HepG2 (cell line): ENCODE measurements around the gene CAMTA1. TPM values are rescaled to one million over a fixed set of nuclear protein-coding genes. Genes with fewer than 3 reads are reported as not detected.
A peak's percentile ranks its signal among the peaks of the same experiment; 100 is the strongest.

Source experiments
- ATF1 ChIP-seq: IDR thresholded peaks from 2 replicates; pipeline ENCODE4 v1.6.1; 2016; ENCODE audit warnings: mild to moderate bottlenecking, control low read depth
- DNMT3B ChIP-seq: conservative IDR thresholded peaks from 2 replicates; pipeline ENCODE4 v1.6.1; 2016; ENCODE audit warnings: missing biosample characterization, control low read depth
- DPF2 ChIP-seq: sonication (generic); formaldehyde crosslinking; IDR thresholded peaks from 2 replicates; pipeline ENCODE4 v1.4.0; 2020; ENCODE audit warnings: mild to moderate bottlenecking, low read depth, missing genetic modification reagents, borderline replicate concordance
- FOXM1 ChIP-seq: sonication (generic); formaldehyde crosslinking; IDR thresholded peaks from 2 replicates; pipeline ENCODE4 v1.5.0; 2020; ENCODE audit warnings: missing genetic modification reagents
- GRHL1 ChIP-seq: sonication (generic); formaldehyde crosslinking; conservative IDR thresholded peaks from 2 replicates; pipeline ENCODE4 v1.8.0; 2022; ENCODE audit warnings: missing genetic modification reagents
- RAD21 ChIP-seq: fragments of 450-650 bp; formaldehyde crosslinking; IDR thresholded peaks from 2 replicates; pipeline ENCODE4 v1.5.0; 2020; ENCODE audit warnings: mild to moderate bottlenecking
- REXO4 ChIP-seq: sonication (generic); formaldehyde crosslinking; IDR thresholded peaks from 2 replicates; pipeline ENCODE4 v1.8.0; 2022; ENCODE audit warnings: missing genetic modification reagents, mild to moderate bottlenecking, borderline replicate concordance
- RFX3 ChIP-seq: IDR thresholded peaks from 2 replicates; pipeline ENCODE4 v1.6.1; 2016; ENCODE audit warnings: missing biosample characterization, missing genetic modification reagents
- SIX1 ChIP-seq: sonication (generic); formaldehyde crosslinking; IDR thresholded peaks from 2 replicates; pipeline ENCODE4 v1.4.0; 2020; ENCODE audit warnings: missing genetic modification reagents, borderline replicate concordance
- SPEN ChIP-seq: sonication (generic); formaldehyde crosslinking; IDR thresholded peaks from 2 replicates; pipeline ENCODE4 v1.5.1; 2020; ENCODE audit warnings: low read depth, mild to moderate bottlenecking, missing genetic modification reagents
- TAF1 ChIP-seq: sonication (generic); formaldehyde crosslinking; IDR thresholded peaks from 2 replicates; pipeline ENCODE4 v1.4.0; 2020; ENCODE audit warnings: missing genetic modification reagents
- ZBTB34 ChIP-seq: sonication (generic); formaldehyde crosslinking; IDR thresholded peaks from 2 replicates; pipeline ENCODE4 v1.8.0; 2022; ENCODE audit warnings: mild to moderate bottlenecking, missing genetic modification reagents
- ZC3H4 ChIP-seq: sonication (generic); formaldehyde crosslinking; IDR thresholded peaks from 2 replicates; pipeline ENCODE4 v1.4.0; 2020; ENCODE audit warnings: missing genetic modification reagents, borderline replicate concordance
- ZNF558 ChIP-seq: sonication (generic); formaldehyde crosslinking; IDR thresholded peaks from 2 replicates; pipeline ENCODE4 v1.9.0; 2022; ENCODE audit warnings: mild to moderate bottlenecking, missing genetic modification reagents, borderline replicate concordance
- ZNF576 ChIP-seq: sonication (generic); formaldehyde crosslinking; IDR thresholded peaks from 2 replicates; pipeline ENCODE4 v1.4.0; 2020; ENCODE audit warnings: mild to moderate bottlenecking, missing genetic modification reagents
- ZNF780A ChIP-seq: sonication (generic); formaldehyde crosslinking; IDR thresholded peaks from 2 replicates; pipeline ENCODE4 v1.8.0; 2022; ENCODE audit warnings: mild to moderate bottlenecking, missing genetic modification reagents, moderate library complexity
- ZNF784 ChIP-seq: sonication (generic); formaldehyde crosslinking; IDR thresholded peaks from 2 replicates; pipeline ENCODE4 v1.5.1; 2020; ENCODE audit warnings: missing genetic modification reagents, mild to moderate bottlenecking, borderline replicate concordance
- ZNF790 ChIP-seq: sonication (generic); formaldehyde crosslinking; IDR thresholded peaks from 2 replicates; pipeline ENCODE4 v1.8.0; 2022; ENCODE audit warnings: missing genetic modification reagents, mild to moderate bottlenecking, borderline replicate concordance
- ZNF883 ChIP-seq: sonication (generic); formaldehyde crosslinking; IDR thresholded peaks from 2 replicates; pipeline ENCODE4 v1.5.1; 2020; ENCODE audit warnings: mild to moderate bottlenecking, missing genetic modification reagents; ENCODE audit errors: not compliant biosample characterization
- ZSCAN20 ChIP-seq: sonication (generic); formaldehyde crosslinking; IDR thresholded peaks from 2 replicates; pipeline ENCODE4 v1.4.0; 2020; ENCODE audit warnings: missing genetic modification reagents, mild to moderate bottlenecking, borderline replicate concordance
- ZSCAN29 ChIP-seq: sonication (generic); formaldehyde crosslinking; conservative IDR thresholded peaks from 2 replicates; pipeline ENCODE4 v1.4.0; 2020; ENCODE audit warnings: mild to moderate bottlenecking, missing genetic modification reagents
- polyA plus RNA-seq, 8 experiments: library from polyadenylated mRNA; depleted of rRNA in 3 of 8; stranded (reverse) in 7 of 8; unstranded in 1 of 8; fragments of >200 nt; fragmentation: Illumina TruSeq in 4 of 8; extraction: Trizol in 4 of 8; gene quantifications; 2 replicates each; pipeline versions ENCODE4 v1.2.1 to v1.2.3, GENCODE V29; 2011 to 2016; ENCODE audit warnings: low read depth in 4 of 8, missing spikeins in 1 of 8, mixed read lengths in 1 of 8; ENCODE audit not compliant: insufficient read depth in 1 of 8
- total RNA-seq, 5 experiments: library from RNA; depleted of rRNA; stranded (reverse); fragments of >200 nt; fragmentation: Illumina TruSeq; extraction: Trizol; gene quantifications; 2 replicates each; pipeline ENCODE4 v1.2.3, GENCODE V29; 2016; ENCODE audit warnings: low read depth in 1 of 5
- TF ChIP-seq, protein P1 (sequence below): sonication (generic); formaldehyde crosslinking; IDR thresholded peaks from 2 replicates; pipeline ENCODE4 v1.9.0; 2021; ENCODE audit warnings: missing genetic modification reagents, mild to moderate bottlenecking, borderline replicate concordance
- TF ChIP-seq, protein P2 (sequence below): sonication (generic); formaldehyde crosslinking; IDR thresholded peaks from 2 replicates; pipeline ENCODE4 v1.5.0; 2020; ENCODE audit warnings: missing genetic modification reagents, mild to moderate bottlenecking, borderline replicate concordance

CAMTA1 gene
- total and polyA plus RNA-seq, 2 of the 13 experiments (the other 11 are each of a cell fraction or from before 2014, with no cell fraction given) = 25.0 to 36.4 TPM

DNA sequence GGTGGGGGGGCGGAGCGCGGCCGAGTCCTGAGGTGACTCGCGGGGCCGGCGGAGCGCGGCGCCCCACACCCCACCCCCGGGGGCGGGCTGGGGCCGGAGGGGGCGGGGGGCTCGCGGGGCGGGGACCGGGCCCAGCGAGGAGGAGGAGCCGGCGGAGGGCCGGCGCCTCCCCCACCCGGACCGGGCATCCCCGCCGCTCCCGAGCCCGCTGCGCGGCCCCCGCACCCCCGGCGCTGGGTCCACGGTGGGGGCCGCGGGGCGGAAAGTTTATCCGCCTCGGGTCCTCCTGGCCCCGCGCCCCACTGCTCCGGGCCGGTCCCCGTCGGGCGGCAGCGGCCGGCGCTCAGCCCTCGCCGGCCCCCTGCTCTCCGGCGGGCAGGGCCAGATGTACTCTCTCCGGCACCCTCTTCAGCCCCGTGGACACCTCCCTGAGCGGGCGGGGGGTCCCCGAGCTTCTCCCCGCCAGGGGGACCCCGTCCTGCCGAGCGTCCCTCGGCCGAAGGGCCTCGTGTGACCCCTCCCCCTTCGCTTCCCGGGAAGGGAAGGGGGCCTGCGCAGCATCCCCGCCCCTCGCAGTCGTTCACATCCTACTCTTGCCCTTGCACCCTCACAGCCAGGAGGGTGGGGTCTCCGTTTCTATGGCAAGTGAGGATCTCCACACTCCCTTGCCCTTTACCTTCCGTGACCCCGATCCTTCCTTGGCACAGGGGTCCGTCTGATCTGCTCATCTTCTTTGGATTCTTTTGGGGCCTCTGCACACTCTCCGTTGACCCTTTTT lies 663 bp downstream of the CAMTA1 start (continued):
- TF ChIP-seq, protein P1, sequence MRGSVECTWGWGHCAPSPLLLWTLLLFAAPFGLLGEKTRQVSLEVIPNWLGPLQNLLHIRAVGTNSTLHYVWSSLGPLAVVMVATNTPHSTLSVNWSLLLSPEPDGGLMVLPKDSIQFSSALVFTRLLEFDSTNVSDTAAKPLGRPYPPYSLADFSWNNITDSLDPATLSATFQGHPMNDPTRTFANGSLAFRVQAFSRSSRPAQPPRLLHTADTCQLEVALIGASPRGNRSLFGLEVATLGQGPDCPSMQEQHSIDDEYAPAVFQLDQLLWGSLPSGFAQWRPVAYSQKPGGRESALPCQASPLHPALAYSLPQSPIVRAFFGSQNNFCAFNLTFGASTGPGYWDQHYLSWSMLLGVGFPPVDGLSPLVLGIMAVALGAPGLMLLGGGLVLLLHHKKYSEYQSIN (CRISPR knock-in tag) = no peak
- no peak for TF ChIP-seq DNMT3B (CRISPR knock-in tag)
- no peak for TF ChIP-seq ZSCAN29 (CRISPR knock-in tag)
- TF ChIP-seq, protein P2, sequence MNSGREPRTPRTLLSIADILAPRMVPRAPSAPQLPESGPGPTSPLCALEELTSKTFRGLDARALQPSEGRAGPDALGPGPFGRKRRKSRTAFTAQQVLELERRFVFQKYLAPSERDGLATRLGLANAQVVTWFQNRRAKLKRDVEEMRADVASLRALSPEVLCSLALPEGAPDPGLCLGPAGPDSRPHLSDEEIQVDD (CRISPR knock-in tag) = no peak
- no peak for TF ChIP-seq ZNF790 (CRISPR knock-in tag)
- TF ChIP-seq ZNF576 (CRISPR knock-in tag) = no peak
- no peak for TF ChIP-seq ZNF780A (CRISPR knock-in tag)
- no peak for TF ChIP-seq ZNF784 (CRISPR knock-in tag)
- TF ChIP-seq TAF1 = no peak
- TF ChIP-seq RAD21 (CRISPR knock-in tag) = peak; percentile 35; the same call in 1 of the 2 replicates
- no peak for TF ChIP-seq ZSCAN20 (CRISPR knock-in tag)
- TF ChIP-seq RFX3 (CRISPR knock-in tag) = no peak
- no peak for TF ChIP-seq REXO4 (CRISPR knock-in tag)
- TF ChIP-seq DPF2 (CRISPR knock-in tag) = no peak
- TF ChIP-seq SPEN (CRISPR knock-in tag) = 0 out of 2 replicates have a peak, but pooled peaks have one; percentile 43
- no peak for TF ChIP-seq FOXM1 (CRISPR knock-in tag)
- TF ChIP-seq ZC3H4 (CRISPR knock-in tag) = no peak
- no peak for TF ChIP-seq GRHL1
- TF ChIP-seq ZNF558 (CRISPR knock-in tag) = no peak
- no peak for TF ChIP-seq ATF1 (CRISPR knock-in tag)
- no peak for TF ChIP-seq ZBTB34
- TF ChIP-seq ZNF883 = peak; percentile 43
- no peak for TF ChIP-seq SIX1
